OCI-LY1 (cell line): Measurements from ENCODE around the gene SLC24A5.

Experiments used
- EZH2 ChIP-seq: fragments of 200-600 bp; sonication (generic), shearing (Covaris generic); IDR thresholded peaks from 2 replicates; pipeline ENCODE4 v1.8.0; 2017; ENCODE audit warnings: borderline replicate concordance, mixed run types, mild to moderate bottlenecking, antibody characterized with exemption, low read length, moderate library complexity, mixed read lengths
- TF ChIP-seq, protein P1 (sequence below): fragments of 200-600 bp; sonication (generic), shearing (Covaris generic); IDR thresholded peaks from 2 replicates; pipeline ENCODE4 v1.5.1; 2017; ENCODE audit warnings: mild to moderate bottlenecking, antibody characterized with exemption, low read length, moderate library complexity, mixed read lengths

DNA sequence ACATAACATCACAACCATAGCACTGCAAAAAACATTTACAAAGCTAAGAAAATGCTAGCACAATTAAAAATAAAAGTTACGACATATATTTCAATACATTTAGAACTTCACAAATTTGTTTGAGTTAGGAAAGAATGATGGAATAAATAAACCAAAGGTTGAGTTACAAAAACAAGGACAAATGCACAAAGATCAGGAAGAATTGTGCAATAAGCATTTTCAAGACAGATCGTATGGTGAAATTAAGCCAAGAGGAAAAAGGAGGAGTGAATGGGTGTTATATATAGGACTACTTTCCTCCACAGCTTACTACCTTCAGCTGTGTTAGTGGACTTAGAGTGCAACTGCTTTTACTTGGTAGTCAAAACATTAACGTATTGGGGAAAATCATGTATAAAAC lies 64.7 kb downstream of the SLC24A5 start:
- TF ChIP-seq, protein P1, sequence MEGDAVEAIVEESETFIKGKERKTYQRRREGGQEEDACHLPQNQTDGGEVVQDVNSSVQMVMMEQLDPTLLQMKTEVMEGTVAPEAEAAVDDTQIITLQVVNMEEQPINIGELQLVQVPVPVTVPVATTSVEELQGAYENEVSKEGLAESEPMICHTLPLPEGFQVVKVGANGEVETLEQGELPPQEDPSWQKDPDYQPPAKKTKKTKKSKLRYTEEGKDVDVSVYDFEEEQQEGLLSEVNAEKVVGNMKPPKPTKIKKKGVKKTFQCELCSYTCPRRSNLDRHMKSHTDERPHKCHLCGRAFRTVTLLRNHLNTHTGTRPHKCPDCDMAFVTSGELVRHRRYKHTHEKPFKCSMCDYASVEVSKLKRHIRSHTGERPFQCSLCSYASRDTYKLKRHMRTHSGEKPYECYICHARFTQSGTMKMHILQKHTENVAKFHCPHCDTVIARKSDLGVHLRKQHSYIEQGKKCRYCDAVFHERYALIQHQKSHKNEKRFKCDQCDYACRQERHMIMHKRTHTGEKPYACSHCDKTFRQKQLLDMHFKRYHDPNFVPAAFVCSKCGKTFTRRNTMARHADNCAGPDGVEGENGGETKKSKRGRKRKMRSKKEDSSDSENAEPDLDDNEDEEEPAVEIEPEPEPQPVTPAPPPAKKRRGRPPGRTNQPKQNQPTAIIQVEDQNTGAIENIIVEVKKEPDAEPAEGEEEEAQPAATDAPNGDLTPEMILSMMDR = no peak
- no peak for TF ChIP-seq EZH2
